Measurements from ENCODE around the gene CCDC82.

CCDC82 gene

DNA sequence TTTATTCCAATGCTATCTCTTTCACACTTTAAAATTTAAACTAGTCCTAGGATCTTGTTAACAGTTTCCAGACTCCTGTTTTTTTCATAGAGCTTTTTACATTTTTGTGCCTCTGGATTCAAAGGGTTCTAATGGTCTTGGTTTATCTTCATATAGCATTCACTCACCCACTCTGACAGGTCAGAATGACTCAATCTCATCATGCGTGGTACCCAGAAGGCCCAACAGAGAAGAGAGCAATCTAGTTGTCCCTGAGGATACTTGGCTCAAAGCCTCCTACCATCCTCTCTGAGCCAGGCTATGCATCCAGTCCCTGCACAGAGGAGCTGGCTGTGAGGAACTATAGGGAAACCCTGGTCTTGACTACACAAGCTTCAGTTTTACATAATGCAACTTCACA is 74.2 kb downstream of the CCDC82 start:
- Histone ChIP-seq H3K27ac (no peak overlapping the region), H3K79me2 (peaks cover 8% of the 10 kb centered on the region), H3K4me1 (peaks cover 24% of the 10 kb centered on the region)

GRCh38 chr11:96314326-96315020 is 75.2 kb downstream of the CCDC82 start:
- Histone ChIP-seq H3K4me1 (peaks cover 24% of the 10 kb centered on the region), H3K9ac (no peak overlapping the region)

More for the DNA sequence above, 74.2 kb downstream of the CCDC82 start:
- no peak overlapping the region for H3K9ac ChIP-seq
- no peak overlapping the region for H3K4me2 ChIP-seq (ENCODE audit: low read length)
- H3K4me3 ChIP-seq (ENCODE audit: low read depth, low read length), result no peak overlapping the region
- no peaks in the 10 kb centered on the region for H3K36me3 ChIP-seq (ENCODE audit: control insufficient read depth, insufficient read depth, low read length)
- H3K27me3 ChIP-seq (ENCODE audit: control insufficient read depth, insufficient read depth, low read length), result no peaks in the 10 kb centered on the region
- no peaks in the 10 kb centered on the region for H3K9me3 ChIP-seq (ENCODE audit: control insufficient read depth, low read length)
- TF ChIP-seq, protein P1, sequence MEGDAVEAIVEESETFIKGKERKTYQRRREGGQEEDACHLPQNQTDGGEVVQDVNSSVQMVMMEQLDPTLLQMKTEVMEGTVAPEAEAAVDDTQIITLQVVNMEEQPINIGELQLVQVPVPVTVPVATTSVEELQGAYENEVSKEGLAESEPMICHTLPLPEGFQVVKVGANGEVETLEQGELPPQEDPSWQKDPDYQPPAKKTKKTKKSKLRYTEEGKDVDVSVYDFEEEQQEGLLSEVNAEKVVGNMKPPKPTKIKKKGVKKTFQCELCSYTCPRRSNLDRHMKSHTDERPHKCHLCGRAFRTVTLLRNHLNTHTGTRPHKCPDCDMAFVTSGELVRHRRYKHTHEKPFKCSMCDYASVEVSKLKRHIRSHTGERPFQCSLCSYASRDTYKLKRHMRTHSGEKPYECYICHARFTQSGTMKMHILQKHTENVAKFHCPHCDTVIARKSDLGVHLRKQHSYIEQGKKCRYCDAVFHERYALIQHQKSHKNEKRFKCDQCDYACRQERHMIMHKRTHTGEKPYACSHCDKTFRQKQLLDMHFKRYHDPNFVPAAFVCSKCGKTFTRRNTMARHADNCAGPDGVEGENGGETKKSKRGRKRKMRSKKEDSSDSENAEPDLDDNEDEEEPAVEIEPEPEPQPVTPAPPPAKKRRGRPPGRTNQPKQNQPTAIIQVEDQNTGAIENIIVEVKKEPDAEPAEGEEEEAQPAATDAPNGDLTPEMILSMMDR (IDR thresholded peaks at IDR 0.05), result no peak
- H2AFZ ChIP-seq, result no peak overlapping the region

GRCh38 chr11:96313163-96313562 is 76.5 kb downstream of the CCDC82 start:
- Histone ChIP-seq H3K4me2 (ENCODE audit: low read length) (no peak overlapping the region), H3K79me2 (peaks cover 8% of the 10 kb centered on the region), H3K27me3 (ENCODE audit: control insufficient read depth, insufficient read depth, low read length) (no peaks in the 10 kb centered on the region), H3K9ac (no peak overlapping the region), H2AFZ (no peak overlapping the region), H3K4me1 (peaks cover 16% of the 10 kb centered on the region), H3K9me3 (ENCODE audit: control insufficient read depth, low read length) (no peaks in the 10 kb centered on the region), H3K4me3 (ENCODE audit: low read depth, low read length) (no peak overlapping the region), H3K36me3 (ENCODE audit: control insufficient read depth, insufficient read depth, low read length) (no peaks in the 10 kb centered on the region), H3K27ac (no peak overlapping the region)
- TF ChIP-seq, protein P1 (IDR thresholded peaks at IDR 0.05), result no peak

More at GRCh38 chr11:96314326-96315020, 75.2 kb downstream of the CCDC82 start:
- H3K27ac ChIP-seq, result peak overlapping the region; percentile 32
- H3K79me2 ChIP-seq, result peaks cover 8% of the 10 kb centered on the region
- no peak overlapping the region for H3K4me2 ChIP-seq (ENCODE audit: low read length)
- no peaks in the 10 kb centered on the region for H3K36me3 ChIP-seq (ENCODE audit: control insufficient read depth, insufficient read depth, low read length)
- TF ChIP-seq, protein P1 (IDR thresholded peaks at IDR 0.05), result no peak
- no peak overlapping the region for H3K4me3 ChIP-seq (ENCODE audit: low read depth, low read length)
- H3K9me3 ChIP-seq (ENCODE audit: control insufficient read depth, low read length), result no peaks in the 10 kb centered on the region
- no peak overlapping the region for H2AFZ ChIP-seq
- no peaks in the 10 kb centered on the region for H3K27me3 ChIP-seq (ENCODE audit: control insufficient read depth, insufficient read depth, low read length)

DNA sequence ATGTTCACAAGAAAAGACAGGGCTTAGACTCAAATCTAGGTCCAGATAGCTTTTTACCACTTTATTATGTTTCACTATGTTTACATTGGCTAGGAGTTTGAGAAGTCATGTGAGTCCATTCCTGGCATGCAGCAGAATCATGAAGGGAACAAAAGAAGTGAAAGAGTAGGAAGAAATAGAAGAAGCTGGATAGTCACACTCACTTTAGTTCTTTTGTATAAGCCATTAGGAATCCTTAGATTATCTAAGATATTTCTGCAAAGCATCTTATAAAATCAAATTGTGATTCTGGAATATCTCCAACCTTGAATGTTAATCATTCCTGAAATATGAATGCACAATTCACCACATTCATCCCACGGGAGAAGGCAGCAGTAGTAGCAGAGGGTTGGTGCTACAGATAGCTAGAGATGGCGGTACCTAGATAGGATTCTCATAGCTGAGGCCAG is 78.6 kb downstream of the CCDC82 start:
- Histone ChIP-seq H3K27ac (peak overlapping the region; percentile 2), H3K4me2 (ENCODE audit: low read length) (no peak overlapping the region), H3K4me3 (ENCODE audit: low read depth, low read length) (no peak overlapping the region), H3K9ac (no peak overlapping the region), H3K4me1 (peaks cover 20% of the 10 kb centered on the region), H3K79me2 (peaks cover 5% of the 10 kb centered on the region), H3K27me3 (ENCODE audit: control insufficient read depth, insufficient read depth, low read length) (no peaks in the 10 kb centered on the region), H2AFZ (no peak overlapping the region), H3K9me3 (ENCODE audit: control insufficient read depth, low read length) (no peaks in the 10 kb centered on the region), H3K36me3 (ENCODE audit: control insufficient read depth, insufficient read depth, low read length) (no peaks in the 10 kb centered on the region)
- TF ChIP-seq, protein P1 (IDR thresholded peaks at IDR 0.05), result no peak

- Histone ChIP-seq H3K4me2 (ENCODE audit: low read length) (no peak overlapping the region), H3K9ac (no peak overlapping the region), H3K9me3 (ENCODE audit: control insufficient read depth, low read length) (no peaks in the 10 kb centered on the region), H3K4me1 (peaks cover 21% of the 10 kb centered on the region), H3K79me2 (no peaks in the 10 kb centered on the region), H3K27ac (no peak overlapping the region), H3K4me3 (ENCODE audit: low read depth, low read length) (no peak overlapping the region), H2AFZ (no peak overlapping the region), H3K36me3 (ENCODE audit: control insufficient read depth, insufficient read depth, low read length) (no peaks in the 10 kb centered on the region), H3K27me3 (ENCODE audit: control insufficient read depth, insufficient read depth, low read length) (no peaks in the 10 kb centered on the region)
- TF ChIP-seq, protein P1 (IDR thresholded peaks at IDR 0.05), result no peak
Observed at GRCh38 chr11:96310236-96310635, 79.5 kb downstream of the CCDC82 start.

Data from parathyroid adenoma (tissue), 2 donors.